T-helper 2 cell treated with Interferon-gamma antibody and Interleukin-4, amounts not matched to agents 5 μg/mL and 100 μg/mL, for 36 hours (primary cell): ENCODE measurements around the gene MCM7.
A peak's percentile ranks its signal among the peaks of the same experiment; 100 is the strongest.

Source experiments
- DNase-seq: peaks from one replicate; pipeline ENCODE4 v3.0.0; 2021; ENCODE audit warnings: low spot score
- H3K27ac Mint-ChIP-seq: one replicate; pipeline ENCODE4 v1.8.0; 2021; ENCODE audit warnings: mild to moderate bottlenecking, mixed read lengths
- H3K27me3 Mint-ChIP-seq: one replicate; pipeline ENCODE4 v1.8.0; 2021; ENCODE audit warnings: low read depth, mixed read lengths
- H3K36me3 Mint-ChIP-seq: one replicate; pipeline ENCODE4 v1.8.0; 2021; ENCODE audit warnings: low read depth, mixed read lengths
- H3K4me1 Mint-ChIP-seq: one replicate; pipeline ENCODE4 v1.8.0; 2021; ENCODE audit warnings: low read depth, mixed read lengths
- H3K4me3 Mint-ChIP-seq: one replicate; pipeline ENCODE4 v1.8.0; 2022; ENCODE audit warnings: mild to moderate bottlenecking, moderate library complexity, mixed read lengths
- H3K9me3 Mint-ChIP-seq: one replicate; pipeline ENCODE4 v1.8.0; 2021; ENCODE audit warnings: mixed read lengths

The MCM7 gene

DNA sequence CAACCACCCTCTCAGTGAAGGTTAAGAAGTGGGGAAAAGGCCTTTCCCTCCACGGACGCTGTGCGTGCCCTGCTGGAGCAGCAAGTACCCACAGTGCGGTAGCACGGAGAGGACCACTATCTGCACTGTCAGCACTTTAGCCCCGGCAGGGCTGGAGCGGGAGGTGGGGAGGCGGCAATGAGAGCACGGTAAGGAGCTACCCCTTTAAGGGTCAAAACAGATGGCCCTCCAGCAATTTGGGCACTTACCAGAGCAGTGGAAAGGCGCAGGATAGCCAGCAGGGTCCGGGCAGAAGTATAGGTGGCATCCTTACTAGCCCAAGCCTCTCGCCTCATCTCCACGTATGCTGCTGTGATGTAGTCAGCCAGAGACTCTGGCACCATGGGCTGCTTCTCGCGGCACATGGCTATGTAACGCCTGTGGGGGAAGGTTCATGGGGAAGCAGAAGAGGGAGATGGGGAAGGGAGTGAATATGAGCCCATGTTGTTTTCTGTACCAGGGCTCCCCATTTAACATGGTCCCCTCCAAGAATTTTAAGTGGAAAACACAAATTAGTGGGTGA, 7.2 kb downstream of the MCM7 start:
- peaks cover 42% of the 10 kb centered on the region for H3K4me1 Mint-ChIP-seq
- no peaks in the 10 kb centered on the region for H3K9me3 Mint-ChIP-seq
- no peak for DNase-seq
- H3K4me3 Mint-ChIP-seq = no peak overlapping the region
- peaks cover 87% of the 10 kb centered on the region for H3K36me3 Mint-ChIP-seq
- no peak overlapping the region for H3K27ac Mint-ChIP-seq
- H3K27me3 Mint-ChIP-seq = no peaks in the 10 kb centered on the region

DNA sequence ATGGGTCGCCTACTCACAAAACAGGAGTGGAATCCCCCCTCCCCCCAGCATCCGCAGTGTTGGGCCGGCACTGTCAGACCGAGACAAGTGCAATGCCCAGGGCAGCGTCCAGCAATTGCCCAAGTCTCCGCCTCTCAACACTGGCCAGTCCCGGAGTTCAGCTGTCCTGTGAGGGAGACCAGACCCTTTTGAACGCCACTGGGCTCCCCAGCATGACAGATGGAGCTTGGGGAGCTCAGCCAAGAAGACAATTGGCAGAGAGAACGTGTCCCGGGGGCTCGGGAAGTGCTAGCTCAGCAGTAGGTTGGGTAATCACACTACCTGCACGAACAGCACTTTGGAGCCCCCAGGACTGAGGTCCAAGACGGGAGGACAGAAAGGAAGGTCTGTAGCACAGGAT, 7.7 kb downstream of the MCM7 start:
- Mint-ChIP-seq H3K4me3 (no peak overlapping the region), H3K27ac (no peak overlapping the region), H3K36me3 (peaks cover 82% of the 10 kb centered on the region)

DNA sequence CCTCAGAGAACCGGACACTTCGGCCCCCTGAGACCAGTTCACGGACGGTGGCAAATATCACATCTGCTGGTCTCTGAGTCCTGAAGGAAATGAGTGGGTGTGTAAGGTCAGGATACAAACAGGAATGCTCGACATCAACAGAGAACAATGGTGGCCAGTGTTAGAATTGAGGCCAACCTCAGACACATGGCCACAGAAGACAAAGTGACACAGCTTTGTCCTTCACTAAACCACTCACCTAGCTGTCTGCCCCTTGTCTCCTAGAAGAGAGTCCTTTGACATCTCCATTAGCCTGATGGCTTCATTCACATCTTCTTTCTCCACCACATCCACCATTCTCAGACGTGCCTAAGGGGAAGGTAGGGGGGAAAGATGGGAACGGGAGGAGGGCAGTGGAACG, 8.1 kb downstream of the MCM7 start:
- peaks cover 78% of the 10 kb centered on the region for H3K36me3 Mint-ChIP-seq
- no peaks in the 10 kb centered on the region for H3K9me3 Mint-ChIP-seq
- no peak for DNase-seq
- H3K4me3 Mint-ChIP-seq = no peak overlapping the region
- H3K27ac Mint-ChIP-seq = no peak overlapping the region
- no peaks in the 10 kb centered on the region for H3K27me3 Mint-ChIP-seq
- H3K4me1 Mint-ChIP-seq = peaks cover 38% of the 10 kb centered on the region

More for the DNA sequence above, 7.7 kb downstream of the MCM7 start:
- DNase-seq = no peak
- Mint-ChIP-seq H3K27me3 (no peaks in the 10 kb centered on the region), H3K4me1 (peaks cover 39% of the 10 kb centered on the region), H3K9me3 (no peaks in the 10 kb centered on the region)

DNA sequence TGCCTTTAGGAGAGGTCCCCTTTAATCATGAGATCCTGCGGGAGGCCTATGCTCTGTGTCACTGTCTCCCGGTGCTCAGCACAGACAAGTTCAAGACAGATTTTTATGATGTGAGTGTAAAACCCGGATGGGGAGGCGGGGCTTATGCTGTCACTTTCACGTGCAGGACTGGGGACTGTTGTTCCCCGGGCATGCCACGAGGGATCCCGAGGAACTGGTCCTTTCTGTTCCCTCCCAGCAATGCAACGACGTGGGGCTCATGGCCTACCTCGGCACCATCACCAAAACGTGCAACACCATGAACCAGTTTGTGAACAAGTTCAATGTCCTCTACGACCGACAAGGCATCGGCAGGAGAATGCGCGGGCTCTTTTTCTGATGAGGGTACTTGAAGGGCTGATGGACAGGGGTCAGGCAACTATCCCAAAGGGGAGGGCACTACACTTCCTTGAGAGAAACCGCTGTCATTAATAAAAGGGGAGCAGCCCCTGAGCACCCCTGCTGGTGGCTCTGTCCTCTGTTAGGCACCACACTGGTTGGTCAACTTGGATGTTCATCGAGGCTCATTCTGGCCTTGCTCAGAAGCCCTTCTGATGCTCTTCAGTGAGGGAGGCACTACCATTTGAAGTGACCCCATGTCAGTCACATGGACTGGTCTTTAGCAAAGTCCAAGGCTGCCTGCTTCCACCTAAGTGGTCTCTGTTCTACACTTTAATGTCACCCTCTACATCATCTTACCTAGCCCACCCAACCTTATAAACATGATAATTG, 9.6 kb downstream of the MCM7 start:
- H3K36me3 Mint-ChIP-seq = peaks cover 65% of the 10 kb centered on the region
- no peaks in the 10 kb centered on the region for H3K27me3 Mint-ChIP-seq
- no peak overlapping the region for H3K27ac Mint-ChIP-seq
- peaks cover 31% of the 10 kb centered on the region for H3K4me1 Mint-ChIP-seq
- DNase-seq = no peak
- no peaks in the 10 kb centered on the region for H3K9me3 Mint-ChIP-seq
- no peak overlapping the region for H3K4me3 Mint-ChIP-seq

DNA sequence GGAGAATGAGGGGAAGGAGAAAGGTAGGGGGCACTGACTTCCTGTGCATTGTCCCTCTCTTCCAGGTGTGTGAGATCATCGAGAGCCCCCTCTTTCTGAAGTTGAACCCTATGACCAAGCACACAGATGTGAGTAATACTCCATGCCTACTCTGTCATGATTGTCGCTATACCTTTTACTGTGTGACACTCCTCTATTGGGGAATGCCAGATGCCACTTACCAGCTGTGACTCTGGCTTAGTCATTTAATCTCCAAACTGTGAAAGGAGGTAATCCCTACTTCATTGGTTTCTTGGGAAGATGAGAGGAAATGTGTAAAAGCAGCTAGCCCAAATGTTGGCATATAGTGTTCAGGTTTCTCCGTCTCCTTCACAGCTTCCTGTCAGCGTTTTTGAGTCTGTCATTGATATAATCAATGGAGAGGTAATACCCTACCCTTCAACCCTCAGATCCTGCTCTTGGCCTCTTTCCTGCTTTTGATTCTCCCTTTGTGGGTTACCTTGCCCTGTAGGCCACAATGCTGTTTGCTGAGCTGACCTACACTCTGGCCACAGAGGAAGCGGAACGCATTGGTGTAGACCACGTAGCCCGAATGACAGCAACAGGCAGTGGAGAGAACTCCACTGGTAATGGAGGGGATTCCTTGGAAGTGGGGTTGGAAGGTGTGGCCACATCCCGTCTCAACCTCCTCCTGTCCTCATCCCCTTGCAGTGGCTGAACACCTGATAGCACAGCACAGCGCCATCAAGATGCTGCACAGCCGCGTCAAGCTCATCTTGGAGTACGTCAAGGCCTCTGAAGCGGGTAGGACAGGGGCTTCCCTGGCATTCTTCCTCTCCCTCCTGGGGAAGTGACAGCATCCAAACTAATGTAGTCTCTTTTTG, 10.4 kb downstream of the MCM7 start:
- H3K4me3 Mint-ChIP-seq = peak overlapping the region; percentile 94
- H3K27me3 Mint-ChIP-seq = peaks cover 2% of the 10 kb centered on the region
- H3K36me3 Mint-ChIP-seq = peaks cover 61% of the 10 kb centered on the region
- H3K27ac Mint-ChIP-seq = peak overlapping the region; percentile 69
- no peak for DNase-seq
- no peaks in the 10 kb centered on the region for H3K9me3 Mint-ChIP-seq
- peaks cover 28% of the 10 kb centered on the region for H3K4me1 Mint-ChIP-seq

DNA sequence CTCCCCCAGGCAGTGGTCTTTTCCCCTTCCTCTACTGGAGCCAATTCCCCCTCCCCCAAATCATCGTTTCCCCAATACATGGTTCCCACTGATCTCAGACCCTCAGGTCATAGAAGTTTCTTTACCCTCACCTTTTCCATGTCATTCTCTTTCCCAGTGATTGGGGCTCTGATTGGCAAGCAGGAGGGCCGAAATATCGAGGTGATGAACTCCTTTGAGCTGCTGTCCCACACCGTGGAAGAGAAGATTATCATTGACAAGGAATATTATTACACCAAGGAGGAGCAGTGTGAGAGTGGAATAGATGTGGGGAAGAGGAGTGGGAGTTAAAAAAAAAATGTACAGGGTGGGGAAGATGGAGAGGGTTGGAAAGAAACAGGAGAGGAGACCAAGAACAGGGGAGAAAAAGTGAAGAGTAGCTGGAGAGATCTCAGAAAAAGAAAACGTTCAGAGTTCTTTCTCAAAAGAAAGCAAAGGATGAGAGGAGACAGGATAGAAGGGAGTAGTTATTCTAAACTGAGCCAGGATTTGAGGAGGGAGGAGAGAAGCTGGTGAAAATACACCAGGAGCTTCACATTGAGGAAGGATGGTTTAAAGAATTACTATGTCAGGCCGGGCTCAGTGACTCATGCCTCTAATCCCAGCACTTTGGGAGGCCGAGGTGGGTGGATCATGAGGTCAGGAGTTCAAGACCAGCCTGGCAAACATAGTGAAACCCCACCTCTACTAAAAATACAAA, 11.6 kb downstream of the MCM7 start:
- H3K27me3 Mint-ChIP-seq = peaks cover 5% of the 10 kb centered on the region
- peaks cover 49% of the 10 kb centered on the region for H3K36me3 Mint-ChIP-seq
- no peaks in the 10 kb centered on the region for H3K9me3 Mint-ChIP-seq
- peak overlapping the region; percentile 90 for H3K27ac Mint-ChIP-seq
- H3K4me3 Mint-ChIP-seq = peak overlapping the region; percentile 94
- H3K4me1 Mint-ChIP-seq = peaks cover 25% of the 10 kb centered on the region
- DNase-seq = no peak

DNA sequence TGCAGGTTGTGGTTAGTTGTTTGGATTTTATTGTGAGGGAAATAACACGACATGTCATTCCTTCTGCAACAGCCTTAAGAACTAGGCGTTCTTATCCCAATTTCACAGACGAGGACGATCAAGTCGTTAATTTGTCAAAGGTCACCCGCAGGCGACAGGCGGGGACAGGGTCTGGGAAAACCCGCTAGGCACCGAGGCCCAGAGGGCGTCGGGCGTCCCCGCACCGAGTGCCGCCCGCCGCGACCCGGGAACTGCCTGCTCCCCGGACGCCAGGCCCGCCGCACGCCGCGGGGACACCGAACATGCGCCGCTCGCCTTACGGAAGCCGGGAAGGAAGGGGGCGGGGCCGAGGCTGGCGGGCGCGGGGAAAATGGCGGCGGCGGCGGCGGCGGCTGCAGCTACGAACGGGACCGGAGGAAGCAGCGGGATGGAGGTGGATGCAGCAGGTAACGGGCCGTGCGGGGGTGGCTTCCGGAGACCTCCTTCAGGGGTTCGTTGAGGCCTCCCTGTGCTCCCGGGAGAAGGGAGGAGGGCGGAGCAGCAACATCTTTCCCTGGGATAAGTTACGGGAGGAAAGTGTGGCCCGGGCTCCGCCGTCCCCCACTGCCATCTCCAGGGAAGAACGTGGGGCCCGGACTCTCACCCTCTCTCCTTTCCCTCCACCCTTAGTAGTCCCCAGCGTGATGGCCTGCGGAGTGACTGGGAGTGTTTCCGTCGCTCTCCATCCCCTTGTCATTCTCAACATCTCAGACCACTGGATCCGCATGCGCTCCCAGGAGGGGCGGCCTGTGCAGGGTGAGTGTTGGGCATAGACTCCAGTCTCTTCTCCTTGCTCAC, 12.4 kb downstream of the MCM7 start, which contains the start of gene COPS6:
Gene COPS6, plus strand, starts transcription at position 349 of the 837 bp plus-strand sequence. Its CDS starts 22 bp downstream, at position 371.
- peak within 1 kb of the TSS; percentile 94 for H3K4me3 Mint-ChIP-seq
- H3K4me1 Mint-ChIP-seq = peaks cover 25% of the 10 kb centered on the region

DNA sequence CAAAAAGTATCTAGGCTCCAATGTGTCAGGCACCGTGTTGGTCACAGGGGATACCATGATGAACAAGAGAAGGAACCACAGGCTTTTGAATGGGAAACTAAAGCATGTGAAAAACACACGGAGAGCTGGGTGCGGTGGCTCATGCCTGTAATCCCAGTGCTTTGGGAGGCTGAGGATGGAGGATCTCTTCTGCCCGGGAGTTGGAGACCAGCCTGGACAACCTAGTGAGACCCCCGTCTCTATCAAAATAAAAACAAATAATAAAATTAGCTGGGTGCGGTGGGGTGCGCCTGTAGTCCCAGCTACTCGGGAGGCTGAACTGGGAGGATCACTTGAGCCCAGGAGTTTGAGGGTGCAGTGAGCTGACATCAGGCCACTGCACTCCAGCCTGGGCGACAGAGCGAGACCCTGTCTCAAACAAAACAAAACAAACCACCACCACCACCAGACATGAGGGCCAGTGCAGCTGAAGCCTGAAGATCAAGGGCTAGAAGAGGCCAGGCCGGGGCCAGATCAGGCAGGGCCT, 13.0 kb downstream of the MCM7 start:
- H3K9me3 Mint-ChIP-seq = no peaks in the 10 kb centered on the region
- H3K36me3 Mint-ChIP-seq = peaks cover 37% of the 10 kb centered on the region
- DNase-seq = no peak
- peak overlapping the region; percentile 90 for H3K27ac Mint-ChIP-seq
- peaks cover 5% of the 10 kb centered on the region for H3K27me3 Mint-ChIP-seq
- H3K4me1 Mint-ChIP-seq = peaks cover 25% of the 10 kb centered on the region
- H3K4me3 Mint-ChIP-seq = peak overlapping the region; percentile 94

More for the DNA sequence above, 12.4 kb downstream of the MCM7 start, which contains the start of gene COPS6:
- H3K9me3 Mint-ChIP-seq = no peaks in the 10 kb centered on the region
- peak; percentile 87 for DNase-seq
- peaks cover 44% of the 10 kb centered on the region for H3K36me3 Mint-ChIP-seq
- H3K27me3 Mint-ChIP-seq = peaks cover 5% of the 10 kb centered on the region
- peak within 1 kb of the TSS; percentile 90 for H3K27ac Mint-ChIP-seq

DNA sequence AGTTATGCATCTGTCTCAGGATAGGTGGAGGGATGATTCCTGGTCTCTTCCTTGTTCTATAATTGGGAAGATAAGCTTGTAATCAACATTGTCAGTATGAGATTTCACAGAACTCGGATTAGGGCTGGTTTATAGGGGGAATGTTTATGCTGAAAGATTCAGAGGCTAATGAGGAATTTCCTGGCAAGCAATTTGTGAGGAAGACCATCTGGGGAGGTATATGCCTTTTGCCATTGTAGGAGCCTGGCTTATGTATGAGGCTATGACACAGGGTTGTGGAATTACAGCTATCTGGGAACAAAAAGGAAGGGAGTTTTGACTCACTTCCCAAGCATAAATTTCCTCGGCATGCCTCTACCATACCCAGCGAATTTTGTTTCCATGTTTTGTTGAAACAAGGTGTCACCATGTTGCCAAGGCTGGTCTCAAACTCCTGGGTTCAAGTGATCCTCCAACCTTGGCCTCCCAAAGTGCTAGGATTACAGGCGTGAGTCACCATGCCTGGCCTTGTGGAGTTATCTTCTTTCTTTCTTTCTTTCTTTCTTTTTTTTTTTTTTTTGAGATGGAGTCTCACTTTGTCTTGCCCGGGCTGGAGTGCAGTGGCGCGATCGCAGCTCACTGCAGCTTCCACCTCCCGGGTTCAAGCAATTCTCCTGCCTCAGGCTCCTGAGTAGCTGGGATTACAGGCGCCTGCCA, 14.0 kb downstream of the MCM7 start:
- Mint-ChIP-seq H3K4me1 (peaks cover 33% of the 10 kb centered on the region), H3K36me3 (peaks cover 27% of the 10 kb centered on the region), H3K27me3 (peaks cover 5% of the 10 kb centered on the region), H3K4me3 (peak overlapping the region; percentile 52), H3K9me3 (no peaks in the 10 kb centered on the region), H3K27ac (no peak overlapping the region)
- no peak for DNase-seq

DNA sequence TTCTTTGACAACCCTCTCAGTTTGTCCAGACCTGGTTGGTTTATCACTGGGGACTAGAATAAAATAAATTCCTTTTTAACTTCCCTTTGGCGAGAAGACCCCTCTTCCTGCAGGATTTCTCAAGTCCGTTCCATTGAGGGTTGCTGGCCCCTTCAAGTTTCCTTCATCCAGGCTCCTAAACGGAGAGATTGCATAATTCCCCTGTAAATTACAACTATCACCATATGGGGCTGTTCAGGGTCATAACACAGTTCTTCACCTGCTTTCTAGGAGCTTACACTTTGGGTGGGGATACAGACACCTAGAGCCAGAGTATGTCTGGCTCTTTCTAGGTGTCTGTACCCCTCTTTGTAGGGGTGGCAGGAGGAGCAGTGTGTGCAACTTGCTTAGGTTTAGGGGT, 15.7 kb downstream of the MCM7 start:
- Mint-ChIP-seq H3K27ac (no peak overlapping the region), H3K27me3 (peaks cover 5% of the 10 kb centered on the region), H3K36me3 (peaks cover 16% of the 10 kb centered on the region), H3K4me1 (peaks cover 32% of the 10 kb centered on the region), H3K9me3 (no peaks in the 10 kb centered on the region), H3K4me3 (no peak overlapping the region)
- DNase-seq = no peak

DNA sequence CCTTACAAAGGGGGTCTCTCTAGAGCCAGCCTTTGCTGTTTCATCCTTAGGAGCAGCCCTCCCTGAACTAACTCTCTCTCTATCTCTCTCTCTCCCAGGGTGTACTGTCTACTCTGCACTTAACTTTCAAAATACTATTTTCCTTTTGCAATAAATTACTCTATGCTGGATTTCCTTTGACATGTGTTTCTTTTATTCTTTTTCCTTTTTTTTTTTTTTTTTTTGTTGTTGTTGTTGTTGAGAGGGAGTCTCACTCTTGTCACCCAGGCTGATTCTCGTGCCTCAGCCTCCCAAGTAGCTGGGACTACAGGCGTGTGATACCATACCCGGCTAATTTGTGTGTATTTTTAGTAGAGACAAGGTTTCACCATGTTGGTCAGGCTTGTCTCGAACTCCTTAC, 18.2 kb downstream of the MCM7 start:
- Mint-ChIP-seq H3K4me3 (peak overlapping the region; percentile 91), H3K36me3 (peaks cover 21% of the 10 kb centered on the region), H3K4me1 (peaks cover 30% of the 10 kb centered on the region), H3K27ac (peak overlapping the region; percentile 93), H3K9me3 (no peaks in the 10 kb centered on the region), H3K27me3 (peaks cover 5% of the 10 kb centered on the region)
- DNase-seq = no peak

DNA sequence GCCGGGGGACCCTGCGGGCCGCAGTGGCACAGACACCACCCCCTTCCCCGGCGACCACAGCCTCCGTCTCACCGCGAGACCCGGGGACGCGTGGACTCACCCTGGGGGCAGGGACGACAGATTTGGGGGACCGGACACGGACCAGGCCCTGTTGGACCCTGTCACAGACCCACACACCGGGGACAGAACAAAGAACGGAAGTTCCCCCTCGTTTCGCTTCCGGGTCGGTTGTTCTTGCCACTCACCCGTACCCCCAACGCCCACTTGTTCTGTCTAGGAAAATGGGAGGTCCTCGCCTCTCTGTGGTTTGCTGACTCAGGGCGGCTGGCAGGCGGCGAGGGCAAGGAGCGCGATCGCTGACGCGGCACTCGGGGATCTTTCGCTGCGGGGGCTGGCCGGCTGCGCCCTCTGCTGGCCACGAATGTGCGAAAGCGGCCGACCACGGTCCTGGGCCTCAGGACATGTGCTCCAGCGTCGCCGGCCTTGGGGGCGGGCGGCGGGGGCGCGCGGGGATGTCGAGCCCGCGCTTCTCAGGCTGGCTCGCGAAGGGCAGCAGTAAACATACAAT, 19.6 kb downstream of the MCM7 start, which contains the start of gene ZNF3:
Gene ZNF3, minus strand, starts transcription at position 189 of the 568 bp plus-strand sequence. CDS start 4,366 bp downstream, outside the sequence.
- peaks cover 4% of the 10 kb centered on the region for H3K9me3 Mint-ChIP-seq
- H3K36me3 Mint-ChIP-seq = peaks cover 27% of the 10 kb centered on the region
- peak; percentile 99 for DNase-seq
- peaks cover 5% of the 10 kb centered on the region for H3K27me3 Mint-ChIP-seq
- H3K27ac Mint-ChIP-seq = peak within 1 kb of the TSS; percentile 93
- peak within 1 kb of the TSS; percentile 91 for H3K4me3 Mint-ChIP-seq
- H3K4me1 Mint-ChIP-seq = peaks cover 30% of the 10 kb centered on the region
